ENCODE measurements around the gene NXN.
A peak's percentile ranks its signal among the peaks of the same experiment; 100 is the strongest.
"Not testable (repeated sequence)": the region's sequence is repeated elsewhere in the genome, so short reads cannot be mapped to it uniquely, and the experiment has no call there.

The NXN gene

GRCh38 chr17:795276-795675 lies 184.3 kb downstream of the NXN start:
- CTCF ChIA-PET: interaction anchor here (0.7 to 9.3 kb wide), 24 partner anchors 10 to 263 kb away, joined by 3 to 157 read pairs (median 4); partner anchors contain the start of genes NXN and TIMM22
- POLR2A ChIA-PET: interaction anchor here (1.8 kb wide), 1 partner anchor 186 kb away, joined by 4 read pairs; no protein-coding TSS in a partner anchor
- peak overlapping the region; percentile 3; the same call in 1 of the 2 replicates for H3K4me3 ChIP-seq (ENCODE audit: low read depth, low read length)
- TF ChIP-seq CTCF (IDR thresholded peaks at IDR 0.05; ENCODE audit: insufficient read depth, low read length, missing control alignments): no peak
- no peak for DNase-seq (ENCODE audit: low read depth, low spot score)

- ChIA-PET CTCF (interaction anchor here (0.7 to 9.3 kb wide), 19 partner anchors 9 to 263 kb away, joined by 3 to 157 read pairs (median 5); partner anchors contain the start of genes NXN and TIMM22), POLR2A (interaction anchor here (1.8 kb wide), 1 partner anchor 186 kb away, joined by 4 read pairs; no protein-coding TSS in a partner anchor)
- TF ChIP-seq CTCF (IDR thresholded peaks at IDR 0.05; ENCODE audit: insufficient read depth, low read length, missing control alignments): peak; percentile 79
- DNase-seq (ENCODE audit: low read depth, low spot score): no peak
- H3K4me3 ChIP-seq (ENCODE audit: low read depth, low read length): peak overlapping the region; percentile 3; the same call in 1 of the 2 replicates
Measured at GRCh38 chr17:794876-795275, 184.7 kb downstream of the NXN start.

- TF ChIP-seq CTCF (IDR thresholded peaks at IDR 0.05; ENCODE audit: insufficient read depth, low read length, missing control alignments): no peak
- DNase-seq (ENCODE audit: low read depth, low spot score): no peak
- CTCF ChIA-PET: interaction anchor here (0.9 to 8.9 kb wide), 5 partner anchors 10 to 264 kb away, joined by 3 to 104 read pairs (median 5); partner anchors contain the start of genes GLOD4, MRM3, NXN and TIMM22
- H3K4me3 ChIP-seq (ENCODE audit: low read depth, low read length): no peak overlapping the region
- POLR2A ChIA-PET: no interaction called here
Measured at GRCh38 chr17:792277-792676, 187.3 kb downstream of the NXN start.

GRCh38 chr17:791829-792228 lies 187.7 kb downstream of the NXN start:
- no peak overlapping the region for H3K4me3 ChIP-seq (ENCODE audit: low read depth, low read length)
- DNase-seq (ENCODE audit: low read depth, low spot score): no peak
- no peak for TF ChIP-seq CTCF (IDR thresholded peaks at IDR 0.05; ENCODE audit: insufficient read depth, low read length, missing control alignments)
- CTCF ChIA-PET: interaction anchor here (0.9 to 8.9 kb wide), 5 partner anchors 9 to 265 kb away, joined by 3 to 104 read pairs (median 5); partner anchors contain the start of genes GLOD4, MRM3, NXN and TIMM22
- POLR2A ChIA-PET: no interaction called here

- POLR2A ChIA-PET; H3K4me3 ChIP-seq (ENCODE audit: low read depth, low read length); DNase-seq (ENCODE audit: low read depth, low spot score): not testable (repeated sequence)
- CTCF ChIA-PET: interaction anchor here (1.3 to 8.9 kb wide), 3 partner anchors 10 to 207 kb away, joined by 3 to 104 read pairs (median 24); partner anchors contain the start of genes NXN and TIMM22
Measured at GRCh38 chr17:790874-791247, 188.7 kb downstream of the NXN start.

GRCh38 chr17:789931-790873 lies 189.4 kb downstream of the NXN start:
- ChIA-PET POLR2A (interaction anchor here (0.8 kb wide), 1 partner anchor 207 kb away, joined by 3 read pairs; the partner anchor contains the start of gene TIMM22), CTCF (interaction anchor here (1.3 to 8.9 kb wide), 4 partner anchors 9 to 207 kb away, joined by 3 to 104 read pairs (median 14); partner anchors contain the start of genes NXN and TIMM22)
- not testable (repeated sequence) for DNase-seq (ENCODE audit: low read depth, low spot score); H3K4me3 ChIP-seq (ENCODE audit: low read depth, low read length)
